A673 (cell line): Measurements from ENCODE around the gene AIMP2. TPM values are rescaled to one million over a fixed set of nuclear protein-coding genes. Genes with fewer than 3 reads are reported as not detected.
A peak's percentile ranks its signal among the peaks of the same experiment; 100 is the strongest.
"Not testable (repeated sequence)": the region's sequence is repeated elsewhere in the genome, so short reads cannot be mapped to it uniquely, and the experiment has no call there.

Source experiments
- Bru-seq: library from RNA; stranded (reverse); fragments of 400-500 nt; gene quantifications from one replicate; lab custom pipeline; 2021; lab: Mats Ljungman, UMichigan
- BruChase-seq, 2 experiments: library from RNA; stranded (reverse); fragments of 400-500 nt; gene quantifications; one replicate each; lab custom pipeline; 2021; lab: Mats Ljungman, UMichigan
- BruUV-seq: library from RNA; stranded (reverse); fragments of 400-500 nt; replicated peaks from 2 replicates; lab custom pipeline; 2021; lab: Mats Ljungman, UMichigan
- CTCF ChIA-PET: fragments of 300-600 bp; sonication (Branson Sonifier 250); formaldehyde crosslinking; loops from one replicate; lab custom pipeline; 2022; ENCODE audit warnings: antibody characterized with exemption; lab: Charles Lee
- POLR2A ChIA-PET: fragments of 300-600 bp; sonication (Branson Sonifier 250); formaldehyde crosslinking; loops from one replicate; lab custom pipeline; 2022; ENCODE audit warnings: antibody characterized with exemption; ENCODE audit not compliant: low non-redundant PET; lab: Charles Lee
- DNase-seq: peaks from one replicate; pipeline ENCODE4 v3.0.0-alpha.2; 2015; ENCODE audit warnings: low spot score
- H3K27ac ChIP-seq: fragments of 200-600 bp; sonication (generic); 2 replicates; pipeline ENCODE4 v1.5.1; 2016; ENCODE audit warnings: mixed run types, low read depth, mild to moderate bottlenecking, mixed read lengths, antibody characterized with exemption, low read length; ENCODE audit not compliant: poor library complexity, severe bottlenecking
- H3K27me3 ChIP-seq: fragments of 200-600 bp; sonication (generic); replicated peaks from 2 replicates; pipeline ENCODE4 v1.6.1; 2017; ENCODE audit warnings: mixed run types, low read depth, mild to moderate bottlenecking, mixed read lengths, antibody characterized with exemption, low read length; ENCODE audit not compliant: insufficient read depth, poor library complexity
- H3K36me3 ChIP-seq: fragments of 200-600 bp; sonication (generic); 2 replicates; pipeline ENCODE4 v1.6.1; 2016; ENCODE audit warnings: mixed run types, mild to moderate bottlenecking, mixed read lengths, antibody characterized with exemption, low read length; ENCODE audit not compliant: insufficient read depth, poor library complexity, severe bottlenecking
- H3K4me1 ChIP-seq: fragments of 200-600 bp; sonication (generic); 2 replicates; pipeline ENCODE4 v1.6.1; 2017; ENCODE audit warnings: mixed run types, mild to moderate bottlenecking, mixed read lengths, antibody characterized with exemption, low read length; ENCODE audit not compliant: insufficient read depth, poor library complexity, severe bottlenecking
- H3K4me3 ChIP-seq: fragments of 200-600 bp; sonication (generic); 2 replicates; pipeline ENCODE4 v1.5.1; 2016; ENCODE audit warnings: low read depth, mixed run types, mild to moderate bottlenecking, mixed read lengths, low read length; ENCODE audit not compliant: poor library complexity, severe bottlenecking
- H3K9me3 ChIP-seq: fragments of 200-600 bp; sonication (generic); 2 replicates; pipeline ENCODE4 v1.6.1; 2016; ENCODE audit warnings: mixed run types, low read depth, mild to moderate bottlenecking, mixed read lengths, antibody characterized with exemption, low read length; ENCODE audit not compliant: poor library complexity, severe bottlenecking
- CTCF ChIP-seq: fragments of 300-800, 200-600 bp; sonication (generic); conservative IDR thresholded peaks from 2 replicates; pipeline ENCODE4 v1.5.1; 2017; ENCODE audit warnings: low read depth, mild to moderate bottlenecking, antibody characterized with exemption, low read length, moderate library complexity, mixed read lengths
- EZH2 ChIP-seq: fragments of 200-600 bp; sonication (generic); IDR thresholded peaks from 2 replicates; pipeline ENCODE4 v1.6.1; 2017; ENCODE audit warnings: borderline replicate concordance, low read depth, mild to moderate bottlenecking, mixed read lengths, antibody characterized with exemption, low read length; ENCODE audit not compliant: poor library complexity, severe bottlenecking
- intact Hi-C: fragments of 100-400 bp; cut with micrococcal nuclease; formaldehyde crosslinking; loops from one replicate; pipeline ENCODE4 v1.10.0; 2022; ENCODE audit not compliant: unreplicated experiment
- long read RNA-seq: library from polyadenylated mRNA; stranded (forward); transcript quantifications from one replicate; pipeline ENCODE4 v2.0.0, GENCODE V29; 2022
- total RNA-seq: library from RNA; stranded (reverse); gene quantifications from 2 replicates; pipeline ENCODE4 v1.2.3, GENCODE V29; 2021

AIMP2 gene
- total RNA-seq (87.4 and 90.1 TPM in 2 replicates), Bru-seq, nascent RNA (percentile 78 among the genes with signal in this experiment), BruChase-seq, experiment 1, labeled RNA remaining after a 2-hour chase (percentile 66 among the genes with signal in this experiment), BruChase-seq, experiment 2, labeled RNA remaining after a 6-hour chase (percentile 79 among the genes with signal in this experiment)
- long read RNA-seq, transcript AIMP2-201 (4 exons, 1,225 nt): major isoform, 125 of 162 reads
- long read RNA-seq, partial matches to known transcripts: 2 of 162 reads
- long read RNA-seq, other reads (novel, unspliced or antisense): 32 of 162 reads

- Histone ChIP-seq H3K9me3 (no peaks in the 10 kb centered on the region), H3K4me1 (peaks cover 9% of the 10 kb centered on the region), H3K36me3 (peaks cover 14% of the 10 kb centered on the region), H3K27me3 (no peaks in the 10 kb centered on the region), H3K27ac (peak within 1 kb of the TSS; percentile 87), H3K4me3 (peak within 1 kb of the TSS; percentile 97)
- no peak for TF ChIP-seq EZH2
- TF ChIP-seq CTCF: 0 out of 2 replicates have a peak, but pooled peaks have one; percentile 17
- CTCF ChIA-PET: interaction anchor here (0.6 to 1.8 kb wide), 2 partner anchors 12 to 318 kb away, joined by 3 to 9 read pairs; no protein-coding TSS in a partner anchor
- intact Hi-C loops: no loop called here
- TSS peak; percentile 79 for BruUV-seq
- POLR2A ChIA-PET: interaction anchor here (0.6 kb wide), 2 partner anchors 566 to 602 kb away, joined by 3 to 17 read pairs; no protein-coding TSS in a partner anchor
- peak; percentile 99 for DNase-seq
Measured at GRCh38 chr7:6008668-6009611, at the start of gene AIMP2, which contains the start of gene PMS2. Gene AIMP2 (plus strand): TSS chr7:6009272. CDS start chr7:6009364, 92 bp downstream. Gene PMS2 (minus strand): TSS chr7:6009049. CDS start chr7:6009019, 30 bp downstream.

- POLR2A ChIA-PET, intact Hi-C loops, BruUV-seq, DNase-seq, H3K27ac ChIP-seq, H3K27me3 ChIP-seq, H3K4me1 ChIP-seq, H3K36me3 ChIP-seq, H3K9me3 ChIP-seq, CTCF ChIA-PET, H3K4me3 ChIP-seq: not testable (repeated sequence)
Measured at GRCh38 chr7:5963205-5963604, 45.9 kb upstream of the AIMP2 start.

- H3K9me3 ChIP-seq, intact Hi-C loops, H3K36me3 ChIP-seq, DNase-seq, POLR2A ChIA-PET, BruUV-seq, H3K27ac ChIP-seq, H3K27me3 ChIP-seq, H3K4me3 ChIP-seq, CTCF ChIA-PET, H3K4me1 ChIP-seq: not testable (repeated sequence)
Measured at GRCh38 chr7:5963810-5964209, 45.3 kb upstream of the AIMP2 start.

GRCh38 chr7:5970347-5970911, 38.6 kb upstream of the AIMP2 start, which contains the start of gene RSPH10B:
Gene RSPH10B (minus strand): TSS chr7:5970689. CDS start chr7:5967116, 3,573 bp downstream.
- DNase-seq, CTCF ChIA-PET, POLR2A ChIA-PET, BruUV-seq, H3K27me3 ChIP-seq, H3K4me3 ChIP-seq, H3K9me3 ChIP-seq, H3K4me1 ChIP-seq, H3K36me3 ChIP-seq, H3K27ac ChIP-seq, intact Hi-C loops: not testable (repeated sequence)

GRCh38 chr7:5973580-5973979, 35.5 kb upstream of the AIMP2 start:
- BruUV-seq, H3K9me3 ChIP-seq, POLR2A ChIA-PET, intact Hi-C loops, H3K4me1 ChIP-seq, CTCF ChIA-PET, H3K27ac ChIP-seq, H3K4me3 ChIP-seq, DNase-seq, H3K27me3 ChIP-seq, H3K36me3 ChIP-seq: not testable (repeated sequence)
